HTR-8/SVneo (cell line): ENCODE results near the gene GJA9.
"Not testable (repeated sequence)": the region's sequence is repeated elsewhere in the genome, so short reads cannot be mapped to it uniquely, and the experiment has no call there.

Experiments used
- DNase-seq: peaks from one replicate; pipeline ENCODE4 v3.0.0; 2011; ENCODE audit warnings: low spot score, mixed read lengths; ENCODE audit not compliant: insufficient read length
- FAIRE-seq: peaks from 2 replicates; lab custom pipeline; 2011; peaks lifted over from hg19 to GRCh38; lab: Jason Lieb, UNC

The GJA9 gene

GRCh38 chr1:38881487-38881886 is at the start of gene GJA9:
Gene GJA9 (minus strand): TSS chr1:38881587. CDS start chr1:38876098, 5,489 bp downstream.
- DNase-seq (no peak), FAIRE-seq (no peak)

- no peak for DNase-seq
These were observed 48.1 kb upstream of the GJA9 start for GRCh38 chr1:38929476-38929875.

GRCh38 chr1:38929054-38929453 is 47.7 kb upstream of the GJA9 start:
- DNase-seq (no peak), FAIRE-seq (no peak)

More at GRCh38 chr1:38929476-38929875, 48.1 kb upstream of the GJA9 start:
- no peak for FAIRE-seq

GRCh38 chr1:38926091-38926490 is 44.7 kb upstream of the GJA9 start:
- no peak for FAIRE-seq
- no peak for DNase-seq

DNA sequence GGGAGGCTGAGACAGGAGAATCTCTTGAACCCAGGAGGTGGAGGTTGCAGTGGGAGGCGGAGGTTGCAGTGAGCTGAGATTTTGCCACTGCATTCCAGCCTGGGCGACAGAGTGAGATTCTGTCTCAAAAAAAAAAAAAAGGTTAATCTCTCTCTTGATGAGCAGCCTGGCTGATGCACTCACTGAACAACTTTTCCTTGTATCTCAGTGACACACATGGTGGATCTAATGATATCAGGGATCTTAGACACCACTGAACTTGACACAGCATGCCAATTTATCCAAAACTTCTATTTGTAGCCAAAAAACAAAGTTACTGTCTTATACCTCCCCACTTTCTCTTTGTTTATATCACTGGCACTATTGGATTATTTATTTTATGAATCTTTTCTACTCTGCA is 44.0 kb upstream of the GJA9 start:
- DNase-seq, result no peak
- no peak for FAIRE-seq

- no peak for DNase-seq
These were observed 42.2 kb upstream of the GJA9 start for GRCh38 chr1:38923607-38924006.

GRCh38 chr1:38919130-38919529 is 37.7 kb upstream of the GJA9 start:
- FAIRE-seq (no peak), DNase-seq (no peak)

More at GRCh38 chr1:38923607-38924006, 42.2 kb upstream of the GJA9 start:
- no peak for FAIRE-seq

GRCh38 chr1:38918568-38918967 is 37.2 kb upstream of the GJA9 start:
- FAIRE-seq (no peak), DNase-seq (no peak)

DNA sequence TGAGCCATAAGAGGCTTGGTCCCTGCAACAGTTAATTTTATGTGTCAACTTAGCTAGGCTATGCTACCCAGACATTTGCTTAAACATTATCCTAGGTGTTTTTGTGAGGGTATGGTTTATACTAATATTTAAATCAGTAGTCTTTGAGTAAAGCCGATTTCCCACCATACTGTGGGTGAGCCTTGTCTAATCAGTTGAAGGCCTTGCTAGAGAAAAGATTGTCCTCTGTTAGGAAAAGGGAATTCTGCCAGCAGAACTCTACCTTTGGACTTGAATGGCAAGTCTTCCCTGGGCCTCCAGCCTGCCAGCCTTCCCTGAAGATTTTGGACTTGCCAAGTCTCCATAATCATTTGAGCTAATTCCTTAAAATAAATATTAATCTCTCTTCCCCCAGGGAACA is 36.4 kb upstream of the GJA9 start:
- DNase-seq (no peak), FAIRE-seq (no peak)

DNA sequence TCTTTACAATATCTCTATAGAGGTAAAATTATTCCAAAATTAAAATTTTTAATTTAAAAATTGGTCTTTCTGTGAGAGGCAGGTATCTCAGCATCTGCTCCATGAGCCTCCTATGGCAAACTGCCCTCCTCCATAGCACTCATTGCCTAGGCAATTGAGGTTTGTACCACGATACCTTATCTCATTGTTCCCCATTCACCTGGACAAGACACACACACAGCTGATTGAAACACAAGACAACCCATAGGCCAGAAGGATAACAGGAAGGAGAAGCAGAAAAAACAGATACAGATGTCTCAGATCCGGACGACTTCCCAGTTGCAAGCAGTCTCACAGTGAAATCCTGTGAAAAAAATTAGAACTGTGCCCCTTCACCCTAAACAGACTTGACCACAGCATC is 36.0 kb upstream of the GJA9 start:
- FAIRE-seq (no peak), DNase-seq (no peak)

- no peak for DNase-seq
- FAIRE-seq, result no peak
These were observed 34.1 kb upstream of the GJA9 start for GRCh38 chr1:38915352-38915948.

- FAIRE-seq, DNase-seq: not testable (repeated sequence)
These were observed 33.5 kb upstream of the GJA9 start for GRCh38 chr1:38914908-38915307.

DNA sequence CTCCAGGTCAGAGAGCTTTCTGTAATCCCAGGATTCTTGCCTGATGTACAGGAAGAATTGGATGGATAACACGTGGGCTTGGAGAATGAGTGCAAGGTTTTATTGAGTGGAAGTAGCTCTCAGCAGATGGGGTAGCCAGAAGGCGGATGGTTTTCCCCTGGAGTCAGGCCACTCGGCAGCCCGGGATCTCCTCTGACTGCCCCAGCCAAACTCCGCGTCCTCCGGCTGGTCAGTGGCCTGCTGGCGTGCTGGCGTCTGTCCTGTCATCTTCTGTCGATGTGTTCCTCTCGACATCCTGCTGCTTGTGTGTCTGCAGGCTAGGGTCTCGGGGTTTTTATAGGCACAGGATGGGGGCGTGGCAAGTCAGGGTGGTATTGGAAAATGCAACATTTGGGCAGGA is 27.4 kb upstream of the GJA9 start:
- DNase-seq (no peak), FAIRE-seq (no peak)

DNA sequence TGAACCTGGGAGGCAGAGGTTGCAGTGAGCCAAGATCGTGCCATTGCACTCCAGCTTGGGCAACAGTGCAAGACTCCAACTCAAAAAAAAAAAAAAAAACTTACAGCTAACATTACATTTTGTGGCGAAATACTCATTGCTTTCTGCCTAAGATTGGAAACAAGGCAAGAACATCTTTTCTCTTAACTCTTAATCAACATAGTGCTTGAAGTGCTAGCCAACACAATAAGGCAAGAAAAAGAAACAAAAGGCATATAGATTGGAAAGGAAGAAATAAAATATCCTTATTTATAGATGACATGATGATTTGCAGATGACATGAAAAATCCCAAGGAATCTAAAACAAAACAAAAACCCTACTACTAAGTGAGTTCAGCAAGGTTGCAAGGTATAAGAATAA is 24.6 kb upstream of the GJA9 start:
- DNase-seq (no peak), FAIRE-seq (no peak)

GRCh38 chr1:38899560-38899959 is 18.2 kb upstream of the GJA9 start:
- DNase-seq (no peak), FAIRE-seq (no peak)

GRCh38 chr1:38898653-38899230 is 17.4 kb upstream of the GJA9 start:
- no peak for FAIRE-seq

GRCh38 chr1:38896169-38896568 is 14.8 kb upstream of the GJA9 start:
- FAIRE-seq (no peak), DNase-seq (no peak)

More at GRCh38 chr1:38898653-38899230, 17.4 kb upstream of the GJA9 start:
- DNase-seq, result no peak

DNA sequence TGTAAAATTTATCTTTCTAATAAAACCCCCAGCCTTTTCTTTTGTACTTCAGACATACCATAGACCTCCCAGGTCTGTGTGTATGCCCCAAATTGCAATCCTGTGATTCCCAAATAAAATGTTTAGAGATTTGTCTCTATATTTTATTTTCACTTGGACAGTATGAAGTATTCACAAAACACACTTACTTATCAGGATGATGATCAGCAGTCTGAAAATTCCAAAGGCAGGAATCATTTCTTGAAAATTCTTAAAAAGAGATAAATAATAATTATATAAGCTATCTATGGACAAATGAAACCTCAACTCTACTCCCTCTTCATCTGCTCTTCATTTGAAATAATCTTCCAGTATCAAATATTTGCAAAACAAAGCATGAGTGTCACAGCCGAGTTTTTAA is 11.6 kb upstream of the GJA9 start:
- no peak for FAIRE-seq
- DNase-seq, result no peak

DNA sequence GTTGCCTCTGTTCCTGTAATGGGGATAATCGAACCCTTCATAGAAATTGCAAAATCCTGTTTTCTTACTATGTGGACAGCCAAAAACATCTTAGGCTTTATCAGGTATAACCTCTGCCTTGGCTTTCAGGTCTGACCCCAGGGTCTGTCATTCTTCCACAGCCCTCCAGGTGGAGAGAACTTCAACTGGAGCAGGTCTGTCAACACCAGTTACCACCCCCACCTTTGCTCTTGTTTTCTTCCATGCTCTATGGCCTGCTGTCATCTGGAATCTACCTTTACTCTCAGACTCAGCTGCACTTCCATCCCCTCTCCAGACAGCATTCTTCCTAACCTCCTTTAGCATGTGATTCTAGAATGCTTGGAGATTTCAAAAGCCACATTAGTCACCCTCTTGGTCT is 10.4 kb upstream of the GJA9 start:
- FAIRE-seq (no peak), DNase-seq (no peak)

- no peak for DNase-seq
- FAIRE-seq, result no peak
These were observed 8.2 kb upstream of the GJA9 start for GRCh38 chr1:38889589-38889988.

- DNase-seq (no peak), FAIRE-seq (no peak)
These were observed 7.3 kb upstream of the GJA9 start for GRCh38 chr1:38888423-38889333.
